GM21723 (cell line): Measurements from ENCODE around the gene NAMPT.
"Not testable (repeated sequence)": the region's sequence is repeated elsewhere in the genome, so short reads cannot be mapped to it uniquely, and the experiment has no call there.

Source experiments
- ATAC-seq: cut with Tn5 transposase; IDR thresholded peaks from one replicate; pipeline ENCODE4 v1.9.1; 2021; ENCODE audit warnings: mild to moderate bottlenecking, moderate library complexity; ENCODE audit not compliant: unreplicated experiment

The NAMPT gene

DNA sequence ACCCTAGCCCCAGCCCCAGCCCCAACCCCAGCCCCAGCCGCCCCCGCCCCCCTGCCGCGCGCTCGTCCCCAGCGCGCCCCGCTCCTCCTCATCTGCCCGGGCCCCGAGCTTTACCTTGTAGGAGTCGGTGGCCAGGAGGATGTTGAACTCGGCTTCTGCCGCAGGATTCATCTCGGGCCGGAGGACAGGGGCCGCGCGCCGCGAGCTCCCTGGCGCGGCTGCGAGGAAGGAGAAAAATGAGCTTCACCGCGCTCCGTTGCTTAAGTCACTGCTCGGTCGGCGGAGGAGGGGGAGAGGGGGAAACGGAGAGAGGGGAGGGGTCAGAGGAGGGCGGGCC is at the start of gene NAMPT:
NAMPT (minus strand) TSS at position 270 of the 337 bp plus-strand sequence; CDS start at position 171, 99 bp downstream.
- ATAC-seq: no peak

DNA sequence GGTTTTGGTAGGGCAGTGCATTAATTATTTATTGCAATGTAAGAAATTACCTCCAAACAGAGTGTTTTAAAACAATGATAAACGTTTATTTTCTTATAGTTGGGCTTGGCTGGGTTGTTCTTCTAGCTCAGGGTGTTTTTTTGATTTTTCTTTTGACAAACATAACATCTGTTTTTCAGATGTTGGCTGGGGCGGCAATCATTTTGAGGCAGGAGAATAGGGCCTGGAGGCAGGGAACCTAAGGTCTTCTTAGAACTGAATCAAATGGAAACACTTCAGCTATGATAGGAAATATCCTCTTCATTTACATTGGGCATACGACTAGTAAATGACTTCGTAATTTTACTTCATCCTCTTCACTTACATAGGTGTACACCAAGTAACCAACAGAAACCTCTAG is 47.4 kb upstream of the NAMPT start:
- no peak for ATAC-seq

GRCh38 chr7:106331441-106332175 is 46.8 kb upstream of the NAMPT start:
- no peak for ATAC-seq

GRCh38 chr7:106329971-106330733 is 45.4 kb upstream of the NAMPT start:
- ATAC-seq: no peak

DNA sequence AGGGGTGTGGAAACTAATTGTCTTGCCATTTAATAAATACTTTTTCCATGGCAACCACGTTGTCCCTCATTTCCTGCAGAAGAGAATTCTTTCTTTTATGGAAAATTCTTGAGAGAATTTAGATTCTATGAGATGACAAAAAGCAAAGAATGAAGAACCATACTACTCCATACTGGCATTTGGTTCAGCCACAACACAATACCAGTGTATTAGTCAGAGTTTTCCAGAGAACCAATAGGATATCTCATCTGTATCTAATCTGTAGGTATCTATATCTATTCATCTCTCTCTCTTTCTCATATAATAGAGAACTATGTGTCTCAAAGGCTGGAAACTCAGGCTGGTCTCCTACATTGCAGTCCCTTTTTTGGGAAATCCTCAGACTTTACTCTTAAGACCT is 44.6 kb upstream of the NAMPT start:
- ATAC-seq: no peak

DNA sequence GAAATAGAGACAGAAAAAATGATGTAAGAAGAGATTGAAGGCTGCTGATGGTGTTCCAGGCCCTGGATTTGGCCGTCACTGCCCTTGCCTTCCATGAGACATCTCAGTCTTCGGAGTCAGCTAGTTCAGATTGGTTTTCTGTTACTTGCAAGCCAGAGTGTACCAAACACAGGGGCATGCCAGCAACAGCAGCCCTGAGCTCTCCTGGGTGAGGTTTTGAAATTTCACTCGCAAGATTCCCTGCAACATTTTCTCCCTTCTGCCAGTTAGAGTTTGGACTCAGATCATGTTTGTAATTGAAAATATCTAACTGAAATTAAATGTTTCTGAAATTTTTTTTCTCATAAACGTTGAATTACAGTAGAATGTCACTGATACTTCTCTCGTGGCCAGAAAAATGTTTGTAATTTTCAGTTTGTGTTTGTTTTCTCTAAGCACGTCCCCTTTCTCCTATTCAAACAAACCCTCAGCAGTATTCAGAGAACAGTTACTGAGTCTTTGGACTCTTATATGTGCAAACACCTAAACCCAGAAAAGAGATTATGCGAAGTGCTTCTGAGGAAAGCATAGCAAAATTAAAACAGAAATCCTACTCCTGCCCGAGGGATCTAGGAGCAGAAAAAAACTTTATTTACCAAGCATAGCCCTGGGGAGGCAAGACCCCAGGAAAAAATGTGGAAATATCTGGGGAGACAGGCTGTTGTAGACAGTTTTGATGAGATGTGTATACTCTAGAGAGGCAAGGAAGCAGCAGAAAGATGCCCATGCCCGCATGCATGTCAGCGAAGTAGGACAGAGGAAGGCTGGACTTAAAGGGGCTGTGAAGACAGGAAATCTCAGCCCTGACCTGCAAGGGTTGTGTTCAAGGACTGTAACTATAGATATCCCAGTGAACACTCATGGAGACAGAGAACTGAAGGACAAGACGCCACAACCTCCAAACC is 43.0 kb upstream of the NAMPT start:
- no peak for ATAC-seq

DNA sequence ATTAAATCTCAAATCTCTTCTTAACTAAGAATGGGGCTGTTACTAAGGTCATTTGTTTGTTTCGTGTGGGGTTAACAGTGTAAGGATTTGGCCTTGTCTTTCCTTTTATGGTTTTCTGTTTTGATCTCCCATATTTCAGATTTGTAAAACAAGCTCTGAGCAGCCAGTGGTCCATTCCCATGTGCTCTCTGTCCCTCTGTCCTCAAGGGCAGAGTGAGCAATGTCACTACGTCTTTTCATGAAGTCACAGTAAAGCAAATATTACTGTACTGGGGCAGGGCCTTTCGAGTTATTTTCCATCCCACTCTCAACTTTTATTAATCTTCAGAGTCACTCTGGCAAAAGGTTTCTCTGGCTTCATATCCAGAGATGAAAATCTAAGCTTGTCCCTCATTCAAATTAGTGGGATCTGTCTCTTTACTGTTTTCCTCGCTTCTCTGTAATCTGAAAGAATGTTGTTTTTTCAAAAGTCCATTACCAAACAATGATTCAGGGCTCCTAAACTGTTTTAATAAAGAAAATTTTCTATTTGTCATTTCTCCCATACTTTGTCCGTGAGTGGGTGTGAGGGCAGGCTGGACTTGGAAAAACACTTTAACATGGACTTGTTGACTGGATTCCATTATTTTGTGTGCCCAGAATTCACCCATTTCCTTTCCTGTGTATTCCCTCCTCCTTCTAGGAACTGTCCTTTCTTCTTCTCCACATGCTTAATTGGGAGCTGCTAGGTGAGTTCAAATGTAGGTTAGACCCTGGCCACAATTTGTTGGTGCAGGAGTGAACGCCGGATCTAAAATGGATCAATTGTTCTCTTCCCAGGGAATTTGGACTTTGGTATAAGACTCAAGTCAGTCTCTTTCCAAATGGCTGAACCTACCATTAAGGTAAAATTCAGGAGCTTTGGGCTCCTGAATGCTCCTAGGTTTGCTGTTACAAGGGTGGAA is 42.1 kb upstream of the NAMPT start:
- no peak for ATAC-seq

DNA sequence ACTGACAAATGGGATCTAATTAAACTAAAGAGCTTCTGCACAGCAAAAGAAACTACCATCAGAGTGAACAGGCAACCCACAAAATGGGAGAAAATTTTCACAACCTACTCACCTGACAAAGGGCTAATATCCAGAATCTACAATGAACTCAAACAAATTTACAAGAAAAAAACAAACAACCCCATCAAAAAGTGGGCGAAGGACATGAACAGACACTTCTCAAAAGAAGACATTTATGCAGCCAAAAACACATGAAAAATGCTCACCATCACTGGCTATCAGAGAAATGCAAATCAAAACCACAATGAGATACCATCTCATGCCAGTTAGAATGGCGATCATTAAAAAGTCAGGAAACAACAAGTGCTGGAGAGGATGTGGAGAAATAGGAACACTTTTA is 39.7 kb upstream of the NAMPT start:
- not testable (repeated sequence) for ATAC-seq

- not testable (repeated sequence) for ATAC-seq
Measured at GRCh38 chr7:106320254-106320770, 35.5 kb upstream of the NAMPT start.

- ATAC-seq: no peak
Measured at GRCh38 chr7:106318482-106318881, 33.7 kb upstream of the NAMPT start.

- ATAC-seq: no peak
Measured at GRCh38 chr7:106317971-106318370, 33.2 kb upstream of the NAMPT start.

DNA sequence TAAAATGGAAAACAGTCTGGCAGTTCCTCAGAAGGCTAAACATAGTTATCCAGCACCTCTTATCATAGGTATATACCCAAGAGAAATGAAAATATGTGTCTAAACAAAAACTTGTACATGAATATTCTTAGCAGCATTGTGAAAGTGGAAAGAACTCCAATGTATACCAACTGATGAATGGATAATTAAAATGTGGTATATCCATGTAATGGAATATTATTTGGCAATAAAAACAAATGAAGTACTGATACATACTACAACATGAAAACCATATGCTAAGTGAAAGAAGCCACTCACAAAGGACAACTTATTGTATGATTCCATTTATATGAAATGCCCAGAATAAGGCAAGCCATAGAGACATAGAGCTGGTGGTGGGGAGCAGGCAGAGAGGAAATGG is 32.2 kb upstream of the NAMPT start:
- no peak for ATAC-seq

DNA sequence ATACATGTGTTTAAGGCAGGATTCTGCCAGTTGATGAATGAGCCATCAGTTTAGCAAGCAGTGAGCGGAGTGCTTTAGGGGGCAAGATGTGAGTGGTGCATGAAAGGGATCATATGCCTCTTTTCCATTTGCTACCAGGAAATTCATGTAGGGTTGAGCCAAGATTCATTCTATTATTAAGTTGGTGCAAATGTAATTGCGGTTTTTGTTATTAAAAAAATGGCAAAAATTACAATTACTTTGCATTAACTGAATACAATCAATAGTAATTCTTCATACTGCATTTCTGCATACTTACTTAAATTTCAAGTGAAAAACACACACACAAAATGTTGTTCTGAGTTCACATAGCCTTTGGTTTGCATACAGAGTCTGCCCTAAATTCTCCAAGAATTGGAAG is 30.1 kb upstream of the NAMPT start:
- no peak for ATAC-seq

DNA sequence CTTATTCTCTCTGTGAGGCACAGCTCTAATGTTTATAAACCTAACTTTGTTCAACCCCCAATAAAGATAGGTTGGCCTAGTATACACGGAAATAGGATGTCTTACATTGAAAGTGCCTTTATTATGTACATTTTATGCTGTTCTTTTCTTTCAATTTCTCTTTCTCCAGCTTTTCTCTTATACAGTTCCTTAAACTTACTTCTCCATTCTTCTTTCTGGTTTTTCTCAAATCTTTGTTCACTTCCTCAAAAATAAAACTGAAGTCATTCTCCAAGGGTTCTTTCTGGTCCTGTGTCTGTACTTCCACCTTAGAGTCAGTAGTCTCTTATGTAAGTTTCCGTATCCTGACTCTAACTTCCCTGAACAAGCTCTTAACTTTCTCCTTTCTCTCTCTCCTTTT is 29.2 kb upstream of the NAMPT start:
- no peak for ATAC-seq

DNA sequence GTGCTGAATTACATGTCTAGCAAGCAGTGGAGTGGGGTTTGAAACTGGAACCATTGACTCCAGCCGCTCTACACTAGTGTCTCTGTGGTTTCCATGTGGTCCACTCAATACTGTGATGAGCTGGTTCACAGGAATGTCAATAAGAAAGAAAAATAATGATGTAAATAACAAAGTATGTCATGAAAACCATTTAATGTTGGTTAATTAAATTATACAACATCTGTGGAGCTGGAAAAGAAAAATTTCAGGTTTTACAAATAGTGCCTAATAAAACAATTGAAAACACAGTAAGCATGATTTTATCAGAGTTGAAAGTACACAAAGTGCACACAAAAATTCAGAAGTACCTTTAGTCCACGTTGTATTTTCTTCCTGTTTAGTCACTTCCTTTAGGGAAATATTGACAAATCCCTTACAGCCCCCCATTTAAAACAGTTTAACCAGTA is 28.7 kb upstream of the NAMPT start:
- ATAC-seq: no peak

DNA sequence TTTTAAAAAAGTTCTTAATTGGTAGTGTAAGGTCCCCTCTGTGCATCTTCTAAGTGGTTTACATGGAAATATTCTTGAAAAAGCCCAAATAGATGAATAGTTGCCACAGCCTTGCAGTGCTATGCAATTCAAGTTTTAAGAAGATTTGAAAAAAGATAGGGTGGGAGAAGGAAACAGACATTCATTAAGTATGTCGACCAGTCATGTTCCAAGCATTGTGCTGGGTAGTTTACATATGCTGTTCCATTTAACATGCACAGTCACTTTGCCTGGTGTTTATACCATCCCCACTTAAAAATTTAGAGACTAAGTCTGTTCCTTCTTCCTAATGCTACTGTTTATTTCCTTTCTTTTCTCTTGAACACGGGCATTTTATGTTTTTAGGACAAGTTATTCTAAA is 28.1 kb upstream of the NAMPT start:
- ATAC-seq: no peak

DNA sequence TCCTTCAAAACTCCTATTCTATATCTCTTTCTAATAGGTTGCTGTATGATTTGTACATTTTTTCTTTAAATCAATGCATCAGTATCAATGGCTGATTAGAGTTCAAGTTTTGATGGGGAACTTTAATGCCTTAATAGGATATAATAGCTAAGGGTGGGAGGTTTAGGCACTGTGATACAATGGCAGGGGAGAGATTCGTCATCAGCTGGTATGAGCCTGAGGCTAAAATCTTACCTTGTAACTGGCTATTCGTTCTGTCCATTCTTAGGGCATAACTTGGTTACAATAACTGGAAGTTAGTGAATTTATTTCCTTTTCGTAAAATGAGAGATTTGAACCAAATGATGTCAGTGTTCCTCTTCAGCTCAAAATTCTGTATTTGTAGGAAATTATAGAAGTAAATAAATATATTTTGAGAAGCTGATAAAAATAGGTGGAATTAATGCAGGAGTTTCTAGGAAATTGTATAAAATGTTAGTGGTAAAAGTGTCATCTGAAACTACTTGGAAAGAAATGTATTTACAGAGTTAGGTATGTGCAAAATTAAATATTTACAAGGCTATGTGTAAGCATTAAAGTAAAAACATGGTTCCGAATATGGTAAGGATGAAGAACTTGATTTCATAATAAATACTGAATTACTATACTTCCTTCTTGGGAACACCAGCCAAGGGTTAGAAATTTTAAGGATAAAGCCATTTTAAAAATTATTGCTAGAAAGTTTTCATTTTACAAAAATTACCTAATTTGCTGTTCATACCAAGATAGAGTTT is 27.5 kb upstream of the NAMPT start:
- no peak for ATAC-seq

DNA sequence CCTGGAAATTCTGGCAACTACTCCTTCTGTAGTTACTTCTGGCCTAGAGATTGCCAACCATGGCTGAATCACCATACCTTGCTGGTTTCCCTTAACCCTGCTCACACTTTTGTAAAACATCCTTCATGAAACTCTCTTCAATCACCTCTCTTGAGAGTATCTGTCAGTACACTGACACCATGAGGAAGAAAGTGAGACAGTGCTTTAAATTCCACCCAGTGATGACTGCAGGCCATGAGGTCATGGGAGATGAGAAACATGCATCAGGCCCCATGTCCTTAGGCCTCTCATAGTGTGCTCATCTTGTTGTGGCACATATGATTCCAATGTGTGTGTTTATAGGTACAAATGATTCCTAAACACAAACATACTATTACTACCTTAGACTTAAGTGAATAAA is 24.6 kb upstream of the NAMPT start:
- no peak for ATAC-seq

DNA sequence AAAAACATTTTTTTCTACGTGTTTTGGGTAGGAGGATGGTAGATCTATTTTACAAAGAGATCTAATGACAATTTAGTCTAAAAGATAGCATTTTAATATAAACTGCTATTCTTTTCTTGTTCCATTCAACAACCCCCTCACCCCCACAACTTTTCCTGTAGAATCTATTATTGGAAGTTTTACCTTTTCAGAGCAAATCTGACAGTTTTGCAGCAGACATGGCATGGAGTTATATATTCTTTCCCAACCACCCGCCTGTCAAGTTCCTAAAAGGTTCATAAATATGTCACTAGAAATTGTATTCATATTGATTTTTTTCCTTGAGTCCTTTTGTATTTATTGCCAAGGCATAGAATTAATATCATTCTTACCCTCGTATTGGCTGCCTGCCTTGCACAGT is 21.5 kb upstream of the NAMPT start:
- no peak for ATAC-seq
